GM23338 (cell line): ENCODE data around the gene HTR3E. TPM values are rescaled to one million over a fixed set of nuclear protein-coding genes. Genes with fewer than 3 reads are reported as not detected.

Experiments used
- ATAC-seq: fragments of 200-7000 bp; cut with Tn5 transposase; 3 replicates; pipeline ENCODE4 v1.9.1; 2020
- DNase-seq: peaks from one replicate; pipeline ENCODE4 v3.0.0-alpha.2; 2015; ENCODE audit warnings: low spot score
- H2AFZ ChIP-seq: fragments of 200-600 bp; sonication (generic); 2 replicates; pipeline ENCODE4 v1.8.0; 2016; ENCODE audit warnings: antibody characterized with exemption, mild to moderate bottlenecking, moderate library complexity
- H3F3A ChIP-seq: fragments of 200-600 bp; sonication (generic); replicated peaks from 2 replicates; pipeline ENCODE4 v1.8.0; 2017; ENCODE audit warnings: antibody characterized with exemption, mixed run types, low read depth
- H3K27ac ChIP-seq: fragments of 200-600 bp; sonication (generic); 2 replicates; pipeline ENCODE4 v1.6.1; 2016; ENCODE audit warnings: low read depth
- H3K27me3 ChIP-seq: fragments of 200-600 bp; sonication (generic); 2 replicates; pipeline ENCODE4 v1.8.0; 2016; ENCODE audit warnings: mild to moderate bottlenecking, mixed run types, moderate library complexity; ENCODE audit not compliant: insufficient read depth
- H3K36me3 ChIP-seq: fragments of 200-600 bp; sonication (generic); 2 replicates; pipeline ENCODE4 v1.8.0; 2016; ENCODE audit warnings: mild to moderate bottlenecking; ENCODE audit not compliant: insufficient read depth
- H3K4me1 ChIP-seq: fragments of 200-600 bp; sonication (generic); 2 replicates; pipeline ENCODE4 v1.8.0; 2016; ENCODE audit warnings: mild to moderate bottlenecking, moderate library complexity; ENCODE audit not compliant: insufficient read depth
- H3K4me2 ChIP-seq: fragments of 200-600 bp; sonication (generic); 2 replicates; pipeline ENCODE4 v1.7.1; 2017; ENCODE audit warnings: mixed run types
- H3K4me3 ChIP-seq: fragments of 200-600 bp; sonication (generic); 2 replicates; pipeline ENCODE4 v1.6.1; 2016; ENCODE audit warnings: mixed run types
- H3K79me2 ChIP-seq: fragments of 200-600 bp; sonication (generic); replicated peaks from 2 replicates; pipeline ENCODE4 v1.8.0; 2017; ENCODE audit warnings: mild to moderate bottlenecking; ENCODE audit not compliant: insufficient read depth
- H3K9me2 ChIP-seq: fragments of 200-600 bp; sonication (generic); 2 replicates; pipeline ENCODE4 v1.8.0; 2017; ENCODE audit not compliant: insufficient read depth
- H4K20me1 ChIP-seq: fragments of 200-600 bp; sonication (generic); replicated peaks from 2 replicates; pipeline ENCODE4 v1.8.0; 2017; ENCODE audit warnings: mild to moderate bottlenecking; ENCODE audit not compliant: insufficient read depth
- H3K27ac Mint-ChIP-seq: 2 replicates; pipeline ENCODE4 v1.8.0; 2020; ENCODE audit warnings: inconsistent platforms, mild to moderate bottlenecking, moderate library complexity, mixed read lengths
- H3K27me3 Mint-ChIP-seq: 3 replicates; pipeline ENCODE4 v1.8.0; 2022; ENCODE audit warnings: low read depth, mild to moderate bottlenecking, moderate library complexity, mixed read lengths, inconsistent platforms; ENCODE audit not compliant: insufficient read depth, poor library complexity
- H3K36me3 Mint-ChIP-seq: 3 replicates; pipeline ENCODE4 v1.8.0; 2021; ENCODE audit warnings: low read depth, mild to moderate bottlenecking, inconsistent platforms, moderate library complexity, mixed read lengths
- H3K4me1 Mint-ChIP-seq: 3 replicates; pipeline ENCODE4 v1.8.0; 2020; ENCODE audit warnings: mild to moderate bottlenecking, inconsistent platforms, mixed read lengths
- H3K4me3 Mint-ChIP-seq: 3 replicates; pipeline ENCODE4 v1.8.0; 2021; ENCODE audit warnings: moderate library complexity, mild to moderate bottlenecking, inconsistent platforms, mixed read lengths
- H3K9me3 Mint-ChIP-seq: 3 replicates; pipeline ENCODE4 v1.8.0; 2020; ENCODE audit warnings: moderate library complexity, mild to moderate bottlenecking, inconsistent platforms, mixed read lengths
- CREB1 ChIP-seq: fragments of 250-450 bp; sonication (Bioruptor Pico); IDR thresholded peaks from 2 replicates; pipeline ENCODE4 v1.5.0; 2020; ENCODE audit warnings: low read depth, mild to moderate bottlenecking, moderate library complexity
- ETS1 ChIP-seq: IDR thresholded peaks from 2 replicates; pipeline ENCODE4 v1.6.1; 2016; ENCODE audit warnings: antibody characterized with exemption
- EZH2 ChIP-seq: fragments of 200-600 bp; sonication (generic); IDR thresholded peaks from one replicate; pipeline ENCODE4 v1.8.0; 2017; ENCODE audit warnings: antibody characterized with exemption, mild to moderate bottlenecking, low read depth; ENCODE audit not compliant: unreplicated experiment
- EZH2phosphoT487 ChIP-seq: fragments of 200-600 bp; sonication (generic); IDR thresholded peaks from one replicate; pipeline ENCODE4 v1.8.1; 2018; ENCODE audit warnings: antibody characterized with exemption; ENCODE audit not compliant: unreplicated experiment
- JUNB ChIP-seq: IDR thresholded peaks from one replicate; pipeline ENCODE4 v1.6.1; 2016; ENCODE audit warnings: antibody characterized with exemption; ENCODE audit not compliant: unreplicated experiment
- NANOG ChIP-seq: IDR thresholded peaks from 2 replicates; pipeline ENCODE4 v1.6.1; 2016; ENCODE audit warnings: antibody characterized with exemption, borderline replicate concordance
- POLR2AphosphoS5 ChIP-seq: IDR thresholded peaks from 2 replicates; pipeline ENCODE4 v1.6.1; 2016; ENCODE audit warnings: antibody characterized with exemption, low read depth
- STAT1 ChIP-seq: IDR thresholded peaks from one replicate; pipeline ENCODE4 v1.6.1; 2016; ENCODE audit warnings: antibody characterized with exemption; ENCODE audit not compliant: unreplicated experiment
- ZNF114 ChIP-seq: fragments of 250-450 bp; sonication (Bioruptor Pico); IDR thresholded peaks from 2 replicates; pipeline ENCODE4 v1.5.0; 2020; ENCODE audit warnings: mild to moderate bottlenecking, moderate library complexity
- ZNF331 ChIP-seq: fragments of 250-450 bp; sonication (Bioruptor Pico); IDR thresholded peaks from 2 replicates; pipeline ENCODE4 v1.5.0; 2020; ENCODE audit warnings: low read depth, mild to moderate bottlenecking, moderate library complexity
- ZNF462 ChIP-seq: fragments of 250-450 bp; sonication (Bioruptor Pico); IDR thresholded peaks from 2 replicates; pipeline ENCODE4 v1.5.0; 2020; ENCODE audit warnings: mild to moderate bottlenecking, moderate library complexity
- polyA plus RNA-seq: library from polyadenylated mRNA; unstranded; fragments of >200 nt; fragmentation: Nextera tagmentation; extraction: Ambion mirVana; gene quantifications from 2 replicates; pipeline ENCODE4 v1.2.1, GENCODE V29; 2016
- total RNA-seq: library from RNA; depleted of rRNA; stranded (reverse); fragments of >200 nt; shearing (Covaris generic); gene quantifications from 2 replicates; pipeline ENCODE4 v1.2.3, GENCODE V29; 2014

HTR3E gene
- total and polyA plus RNA-seq, 2 experiments from 2014 or later: not detected

GRCh38 chr3:184132945-184133344 lies 36.1 kb downstream of the HTR3E start:
- Histone ChIP-seq H3K27me3 (no peaks in the 10 kb centered on the region), H3F3A (peaks cover 7% of the 10 kb centered on the region; the same call in 1 of the 2 replicates), H3K27ac (no peak overlapping the region), H3K4me3 (no peak overlapping the region), H3K79me2 (peaks cover 31% of the 10 kb centered on the region), H3K4me1 (peaks cover 7% of the 10 kb centered on the region; the same call in 1 of the 2 replicates), H3K4me2 (peak overlapping the region; percentile 100), H4K20me1 (no peaks in the 10 kb centered on the region; the same call in 1 of the 2 replicates), H3K36me3 (0 out of 2 replicates have a peak, but pooled peaks cover 5% of the 10 kb centered on the region), H2AFZ (no peak overlapping the region), H3K9me2 (no peaks in the 10 kb centered on the region)
- TF ChIP-seq EZH2phosphoT487: no peak
- Mint-ChIP-seq H3K9me3 (no peaks in the 10 kb centered on the region), H3K4me1 (peaks cover 22% of the 10 kb centered on the region), H3K27me3 (peaks cover 18% of the 10 kb centered on the region), H3K27ac (no peak overlapping the region), H3K4me3 (no peak overlapping the region), H3K36me3 (peaks cover 5% of the 10 kb centered on the region; the same call in 1 of the 3 replicates)
- ATAC-seq: no peak
- DNase-seq: no peak

- H3K4me3 ChIP-seq: peak overlapping the region; percentile 89
- peak; percentile 92 for DNase-seq
- peaks cover 7% of the 10 kb centered on the region; the same call in 1 of the 2 replicates for H3K4me1 ChIP-seq
- Mint-ChIP-seq H3K27ac (peak overlapping the region; percentile 90), H3K4me3 (peak overlapping the region; percentile 95), H3K4me1 (peaks cover 18% of the 10 kb centered on the region), H3K9me3 (no peaks in the 10 kb centered on the region), H3K27me3 (peaks cover 15% of the 10 kb centered on the region), H3K36me3 (peaks cover 6% of the 10 kb centered on the region; the same call in 1 of the 3 replicates)
- peak overlapping the region; percentile 23 for H2AFZ ChIP-seq
- no peaks in the 10 kb centered on the region for H3K9me2 ChIP-seq
- peak overlapping the region; percentile 53; the same call in 1 of the 2 replicates for H3K27ac ChIP-seq
- peaks cover 4% of the 10 kb centered on the region for H4K20me1 ChIP-seq
- ATAC-seq: peak; percentile 68
- H3K79me2 ChIP-seq: peaks cover 42% of the 10 kb centered on the region
- peaks cover 7% of the 10 kb centered on the region; the same call in 1 of the 2 replicates for H3F3A ChIP-seq
- no peaks in the 10 kb centered on the region for H3K27me3 ChIP-seq
- H3K36me3 ChIP-seq: 0 out of 2 replicates have a peak, but pooled peaks cover 5% of the 10 kb centered on the region
- H3K4me2 ChIP-seq: peak overlapping the region; percentile 100
- TF ChIP-seq ZNF114 (CRISPR knock-in tag): no peak
- TF ChIP-seq ZNF331 (CRISPR knock-in tag): no peak
- TF ChIP-seq ZNF462 (CRISPR knock-in tag): no peak
- TF ChIP-seq EZH2phosphoT487: no peak
- TF ChIP-seq STAT1: no peak
- TF ChIP-seq NANOG: 0 out of 2 replicates have a peak, but pooled peaks have one; percentile 20
- 0 out of 2 replicates have a peak, but pooled peaks have one; percentile 5 for TF ChIP-seq CREB1 (CRISPR knock-in tag)
- peak; percentile 86 for TF ChIP-seq ETS1
- TF ChIP-seq EZH2: no peak
- TF ChIP-seq POLR2AphosphoS5: peak; percentile 71
- TF ChIP-seq JUNB: no peak
Measured at GRCh38 chr3:184133840-184134745, 37.2 kb downstream of the HTR3E start.
